Stomach (tissue), 9 donors: Measurements from ENCODE around the gene MATN4. TPM values are rescaled to one million over a fixed set of nuclear protein-coding genes. Genes with fewer than 3 reads are reported as not detected.
A peak's percentile ranks its signal among the peaks of the same experiment; 100 is the strongest.

Source experiments
- DNase-seq, 2 donors: peaks; one replicate each; pipeline versions ENCODE4 v3.0.0 to v3.0.0-alpha.2; 2013 to 2019
- H3K27ac ChIP-seq, 5 donors: fragments of 200-600 bp in 4 of 5; sonication (generic) in 4 of 5; one replicate each; pipeline ENCODE4 v1.5.1; 2013 to 2019; ENCODE audit warnings: mild to moderate bottlenecking in 1 of 5, moderate library complexity in 1 of 5
- H3K27me3 ChIP-seq, 3 donors: fragments of 200-600 bp; sonication (generic); one replicate each; pipeline ENCODE4 v1.5.1; 2017 to 2019; ENCODE audit warnings: mixed run types in 1 of 3
- H3K36me3 ChIP-seq, 4 donors: fragments of 200-600 bp; sonication (generic); 1 replicate in 3 of 4; 2 replicates in 1 of 4; pipeline ENCODE4 v1.5.1; 2016 to 2019
- H3K4me1 ChIP-seq, 4 donors: fragments of 200-600 bp; sonication (generic); one replicate each; pipeline ENCODE4 v1.5.1; 2016 to 2019
- H3K4me3 ChIP-seq, 4 donors: fragments of 200-600 bp; sonication (generic) in 3 of 4; one replicate each; pipeline ENCODE4 v1.5.1; 2016 to 2019; ENCODE audit warnings: mild to moderate bottlenecking in 1 of 4
- H3K9me3 ChIP-seq, 4 donors: fragments of 200-600 bp; sonication (generic); one replicate each; pipeline ENCODE4 v1.5.1; 2016 to 2019
- EP300 ChIP-seq: sonication (generic); formaldehyde crosslinking; IDR thresholded peaks from one replicate; pipeline ENCODE4 v1.6.1; 2017; ENCODE audit warnings: antibody characterized with exemption
- POLR2A ChIP-seq, 4 donors: fragments of 450-650 bp; IDR thresholded peaks; one replicate each; pipeline ENCODE4 v1.6.1; 2016; ENCODE audit warnings: antibody characterized with exemption in 4 of 4, control low read depth in 2 of 4, mild to moderate bottlenecking in 1 of 4, moderate library complexity in 1 of 4
- POLR2AphosphoS5 ChIP-seq, 3 donors: sonication (generic); formaldehyde crosslinking; IDR thresholded peaks; one replicate each; pipeline ENCODE4 v1.6.1; 2016; ENCODE audit warnings: antibody characterized with exemption in 3 of 3
- WGBS, 5 donors: extraction: QIAGEN DNeasy Blood & Tissue Kit in 3 of 5; methylation state at CpG; one replicate each; pipeline versions ENCODE4 v1.1.5 to v1.1.7; 2013 to 2018; 5-methylcytosine and 5-hydroxymethylcytosine counted together
- intact Hi-C: fragments of 100-400 bp; cut with DNase I; formaldehyde crosslinking; loops from one replicate; pipeline ENCODE4 v1.15.1; 2023; ENCODE audit warnings: low total_unique reads
- polyA plus RNA-seq, 3 donors: library from polyadenylated mRNA; stranded (reverse); fragments of 200-250 nt; gene quantifications; one replicate each; pipeline ENCODE4 v1.2.3, GENCODE V29; 2013
- total RNA-seq, 5 donors: library from RNA; depleted of rRNA; stranded (reverse); fragments of >200 nt; gene quantifications; one replicate each; pipeline versions ENCODE4 v1.1.0 to v1.2.3, GENCODE V29; 2014 to 2016
- TF ChIP-seq, protein P1 (sequence below), 7 experiments: fragments of 450-650 bp in 4 of 7; fragments of 200-600 bp in 3 of 7; sonication (generic) in 3 of 7; IDR thresholded peaks; one replicate each; pipeline ENCODE4 v1.5.1; 2016 to 2019; ENCODE audit warnings: antibody characterized with exemption in 7 of 7, control low read depth in 2 of 7, mild to moderate bottlenecking in 1 of 7
- donor health status: healthy with polysubstance abuse.
- donor health status: Bipolar disorder and iron deficiency.
- donor health status: healthy.

Gene MATN4
- total and polyA plus RNA-seq, 8 donors: 0.25 to 0.37 (median 0.30) TPM; not detected in 5

DNA sequence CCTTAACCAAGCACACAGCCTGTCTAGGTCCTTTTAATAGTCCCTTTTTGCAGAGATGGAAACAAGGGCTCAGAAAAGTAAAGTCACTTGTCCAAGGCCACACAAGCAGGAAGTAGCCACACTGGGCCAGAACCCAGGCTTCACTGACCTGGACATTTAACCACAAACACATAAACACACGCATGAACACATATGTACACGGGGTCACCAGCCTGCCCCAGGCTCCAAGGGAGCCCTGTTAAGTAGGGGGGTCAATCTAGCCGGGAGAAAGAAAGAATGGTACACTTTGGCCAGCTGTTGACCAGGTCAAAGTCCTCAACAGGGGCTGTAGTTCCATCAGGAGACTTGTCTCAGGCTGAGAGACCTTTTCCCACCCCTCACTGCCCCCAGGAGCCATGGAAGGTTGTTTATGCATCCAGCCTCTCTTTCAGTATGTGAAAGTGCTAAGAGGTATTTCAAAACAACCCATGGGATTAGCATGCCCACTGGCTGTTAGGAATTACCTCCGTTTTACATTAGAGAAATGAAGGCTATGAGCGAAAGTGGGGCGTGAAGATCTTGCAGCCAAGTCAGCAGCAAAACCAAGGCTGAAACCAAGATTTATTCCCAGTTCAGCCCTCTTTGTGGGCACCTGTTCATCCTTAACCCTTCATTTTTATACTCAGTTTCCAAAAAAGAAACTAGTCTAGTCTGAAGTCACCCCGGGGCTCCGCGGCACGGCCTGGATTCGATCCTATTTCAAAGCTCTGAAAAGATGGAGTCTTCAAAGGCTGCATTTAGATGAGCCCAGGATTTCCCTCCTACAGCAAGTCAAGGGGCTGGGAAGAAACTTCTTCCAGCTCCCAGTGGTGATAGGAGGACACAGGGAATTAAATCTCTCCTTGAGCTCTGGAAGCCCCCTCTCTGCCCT lies 30.3 kb upstream of the MATN4 start:
- Histone ChIP-seq H3K4me3 (peak overlapping the region in 2 of 4 donors; percentile 0 to 18), H3K9me3 (no peaks in the 10 kb centered on the region), H3K27me3 (no peaks in the 10 kb centered on the region), H3K36me3 (peaks cover 12 to 49% (median 29%) of the 10 kb centered on the region in 4 donors), H3K27ac (peak overlapping the region; percentile 91 to 97 (median 95)), H3K4me1 (peaks cover 71 to 84% (median 78%) of the 10 kb centered on the region in 4 donors)
- TF ChIP-seq, protein P1, sequence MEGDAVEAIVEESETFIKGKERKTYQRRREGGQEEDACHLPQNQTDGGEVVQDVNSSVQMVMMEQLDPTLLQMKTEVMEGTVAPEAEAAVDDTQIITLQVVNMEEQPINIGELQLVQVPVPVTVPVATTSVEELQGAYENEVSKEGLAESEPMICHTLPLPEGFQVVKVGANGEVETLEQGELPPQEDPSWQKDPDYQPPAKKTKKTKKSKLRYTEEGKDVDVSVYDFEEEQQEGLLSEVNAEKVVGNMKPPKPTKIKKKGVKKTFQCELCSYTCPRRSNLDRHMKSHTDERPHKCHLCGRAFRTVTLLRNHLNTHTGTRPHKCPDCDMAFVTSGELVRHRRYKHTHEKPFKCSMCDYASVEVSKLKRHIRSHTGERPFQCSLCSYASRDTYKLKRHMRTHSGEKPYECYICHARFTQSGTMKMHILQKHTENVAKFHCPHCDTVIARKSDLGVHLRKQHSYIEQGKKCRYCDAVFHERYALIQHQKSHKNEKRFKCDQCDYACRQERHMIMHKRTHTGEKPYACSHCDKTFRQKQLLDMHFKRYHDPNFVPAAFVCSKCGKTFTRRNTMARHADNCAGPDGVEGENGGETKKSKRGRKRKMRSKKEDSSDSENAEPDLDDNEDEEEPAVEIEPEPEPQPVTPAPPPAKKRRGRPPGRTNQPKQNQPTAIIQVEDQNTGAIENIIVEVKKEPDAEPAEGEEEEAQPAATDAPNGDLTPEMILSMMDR (IDR thresholded peaks at IDR 0.05): no peak
- TF ChIP-seq POLR2A (IDR thresholded peaks at IDR 0.05) (no peak), POLR2AphosphoS5 (IDR thresholded peaks at IDR 0.05) (no peak), EP300 (no peak)
- no peak for DNase-seq
- WGBS, 5 donors: 60 to 78% (median 69%) methylated on average over 11 of the region's 11 CpGs
- intact Hi-C loops: no loop called here

DNA sequence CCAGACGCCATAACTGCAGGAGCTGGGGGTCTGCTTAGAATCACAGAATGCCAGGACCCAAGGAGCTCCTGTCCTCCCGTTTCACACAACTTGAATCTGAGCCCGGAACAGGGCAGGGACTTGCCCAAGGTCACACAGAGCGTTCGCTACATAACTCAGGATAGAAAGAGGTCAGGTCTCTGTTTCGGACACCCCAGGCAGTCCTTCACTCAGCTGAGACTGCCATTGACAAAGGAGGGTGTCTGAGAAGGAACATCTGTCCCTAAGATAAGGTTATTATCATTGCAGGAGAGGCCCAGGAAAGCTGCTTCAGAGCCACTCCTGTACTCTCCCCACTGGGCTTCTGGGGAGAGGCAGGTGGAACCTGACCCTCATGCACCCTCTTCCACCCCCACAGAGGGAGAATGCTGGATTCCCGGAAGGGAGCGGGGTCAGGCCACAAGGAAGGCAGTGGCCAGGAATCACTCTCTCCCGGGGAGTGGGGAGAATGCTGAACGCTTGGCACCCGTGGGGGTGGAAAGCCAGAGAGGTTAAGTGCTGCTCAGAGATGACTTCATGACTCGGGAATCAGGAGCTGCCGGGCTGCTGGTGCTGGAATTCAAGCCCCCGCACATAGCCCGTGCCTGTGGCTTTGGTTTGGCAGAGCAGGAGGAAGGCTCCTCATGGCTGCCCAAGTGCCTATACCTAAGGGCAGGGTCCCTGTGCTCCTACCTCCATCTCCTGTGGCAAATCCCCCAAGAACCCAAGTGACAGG lies 29.4 kb upstream of the MATN4 start:
- Histone ChIP-seq H3K27ac (peak overlapping the region; percentile 91 to 97 (median 95)), H3K9me3 (no peaks in the 10 kb centered on the region), H3K4me3 (peak overlapping the region in 2 of 4 donors; percentile 0 to 18), H3K4me1 (peaks cover 63 to 82% (median 73%) of the 10 kb centered on the region in 4 donors), H3K27me3 (no peaks in the 10 kb centered on the region), H3K36me3 (peaks cover 20 to 57% (median 37%) of the 10 kb centered on the region in 4 donors)
- TF ChIP-seq POLR2AphosphoS5 (IDR thresholded peaks at IDR 0.05) (peak in 1 of 3 donors; percentile 76), POLR2A (IDR thresholded peaks at IDR 0.05) (no peak)
- TF ChIP-seq, protein P1 (IDR thresholded peaks at IDR 0.05): no peak
- peak; percentile 56 to 73 for DNase-seq
- intact Hi-C loops: no loop called here
- 16 to 38% (median 25%) methylated on average over 13 to 15 of the region's 15 CpGs for WGBS, 5 donors

DNA sequence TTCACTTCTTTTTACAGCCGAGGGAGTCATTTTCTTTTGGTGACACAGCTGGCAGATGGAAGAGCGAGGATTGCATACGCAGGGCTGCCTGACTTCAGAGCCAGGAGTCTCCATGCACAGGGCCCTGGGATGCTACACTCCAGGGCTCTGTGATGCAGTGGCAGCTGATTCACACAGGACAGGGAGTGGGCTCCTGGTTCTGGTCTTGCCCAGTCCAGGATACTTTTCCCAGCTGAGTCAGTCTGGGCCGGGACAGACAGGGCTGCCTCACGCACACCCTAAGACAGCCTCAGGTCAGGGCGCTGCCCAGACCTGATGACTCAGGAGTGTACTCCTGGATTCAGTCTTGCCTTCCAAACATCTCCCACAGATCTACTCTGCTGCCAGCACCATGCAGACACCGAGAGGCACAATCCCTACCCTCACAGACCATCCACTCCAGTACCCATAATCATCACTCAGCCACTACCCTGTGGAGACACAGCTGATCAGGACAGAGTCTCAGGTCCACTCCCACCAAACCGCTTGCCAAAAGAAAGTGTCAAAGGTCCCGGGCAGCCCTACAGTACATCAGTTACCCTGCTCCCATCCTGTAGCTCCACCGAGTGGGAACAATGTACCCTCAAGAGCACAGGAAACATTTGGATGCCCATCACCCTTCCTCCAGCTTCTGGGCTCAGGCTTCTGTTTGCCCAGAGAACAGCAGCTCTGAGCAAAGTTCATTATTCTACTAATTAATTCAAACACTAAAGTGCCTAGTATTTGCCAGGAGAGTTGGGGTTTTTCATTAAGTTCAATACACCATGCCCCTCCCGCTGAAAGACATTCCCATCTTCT lies 28.6 kb upstream of the MATN4 start:
- Histone ChIP-seq H3K27ac (peak overlapping the region; percentile 91 to 97 (median 95)), H3K27me3 (no peaks in the 10 kb centered on the region), H3K4me1 (peaks cover 57 to 82% (median 67%) of the 10 kb centered on the region in 4 donors), H3K9me3 (no peaks in the 10 kb centered on the region), H3K4me3 (no peak overlapping the region), H3K36me3 (peaks cover 27 to 65% (median 45%) of the 10 kb centered on the region in 4 donors)
- intact Hi-C loops: no loop called here
- DNase-seq: peak; percentile 35 to 58
- WGBS, 5 donors: 38 to 50% (median 47%) methylated on average over 9 to 11 of the region's 11 CpGs
- TF ChIP-seq POLR2A (IDR thresholded peaks at IDR 0.05): no peak
- peak; percentile 29 to 82 (median 40) for TF ChIP-seq POLR2AphosphoS5 (IDR thresholded peaks at IDR 0.05)

DNA sequence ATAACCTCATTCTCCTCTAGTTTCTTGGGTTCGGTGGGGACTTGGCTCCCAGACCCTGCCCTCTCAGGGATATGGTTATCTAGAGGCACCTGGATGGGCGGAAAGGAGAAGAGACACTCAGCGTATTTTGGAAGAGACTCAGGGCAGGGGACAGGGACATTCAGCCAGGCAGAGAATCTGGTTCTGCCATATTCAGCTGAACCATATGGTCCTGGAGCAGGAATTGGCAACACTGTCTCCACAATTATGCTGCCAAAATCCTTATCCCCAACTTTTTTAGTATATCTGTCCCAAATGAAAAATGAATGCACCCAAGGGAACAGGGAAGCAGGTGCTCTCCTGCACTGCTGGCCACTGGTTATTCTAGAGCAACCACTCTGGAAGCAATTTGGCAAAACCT lies 22.4 kb upstream of the MATN4 start:
- Histone ChIP-seq H3K27ac (peak overlapping the region in 4 of 5 donors; percentile 18 to 61 (median 36)), H3K4me1 (peaks cover 5 to 48% (median 32%) of the 10 kb centered on the region in 4 donors), H3K27me3 (no peaks in the 10 kb centered on the region), H3K9me3 (no peaks in the 10 kb centered on the region), H3K36me3 (peaks cover 70 to 100% (median 98%) of the 10 kb centered on the region in 4 donors), H3K4me3 (no peak overlapping the region)
- DNase-seq: no peak
- 83 to 91% (median 88%) methylated on average over 3 of the region's 3 CpGs for WGBS, 5 donors
- intact Hi-C loops: no loop called here
- TF ChIP-seq POLR2A (IDR thresholded peaks at IDR 0.05) (no peak), EP300 (no peak), POLR2AphosphoS5 (IDR thresholded peaks at IDR 0.05) (no peak)
- TF ChIP-seq, protein P1 (IDR thresholded peaks at IDR 0.05): no peak
